Karpas-422 (cell line): Measurements from ENCODE around the gene CMTM2. TPM values are rescaled to one million over a fixed set of nuclear protein-coding genes. Genes with fewer than 3 reads are reported as not detected.

ENCODE experiments used
- DNase-seq: peaks from one replicate; pipeline ENCODE4 v3.0.0-alpha.2; 2015
- H2AFZ ChIP-seq: fragments of 200-600 bp; sonication (generic); 2 replicates; pipeline ENCODE4 v1.6.1; 2014; ENCODE audit warnings: antibody characterized with exemption, low read length, mixed read lengths
- H3K27ac ChIP-seq: fragments of 200-600 bp; sonication (generic); 2 replicates; pipeline ENCODE4 v1.5.1; 2014; ENCODE audit warnings: mild to moderate bottlenecking, low read length, moderate library complexity
- H3K27me3 ChIP-seq: fragments of 200-600 bp; sonication (generic); 2 replicates; pipeline ENCODE4 v1.6.1; 2014; ENCODE audit warnings: low read length, mixed read lengths
- H3K36me3 ChIP-seq: fragments of 200-600 bp; sonication (generic); 2 replicates; pipeline ENCODE4 v1.6.1; 2014; ENCODE audit warnings: low read length, mixed read lengths; ENCODE audit not compliant: insufficient read depth
- H3K4me1 ChIP-seq: fragments of 200-600 bp; sonication (generic); 2 replicates; pipeline ENCODE4 v1.6.1; 2014; ENCODE audit warnings: mild to moderate bottlenecking, low read length, mixed read lengths
- H3K4me2 ChIP-seq: fragments of 200-600 bp; sonication (generic); 2 replicates; pipeline ENCODE4 v1.6.1; 2014; ENCODE audit warnings: low read length, low read depth, mild to moderate bottlenecking; ENCODE audit not compliant: poor library complexity, severe bottlenecking
- H3K4me3 ChIP-seq: fragments of 200-600 bp; sonication (generic); 2 replicates; pipeline ENCODE4 v1.5.1; 2014; ENCODE audit warnings: mild to moderate bottlenecking, antibody characterized with exemption, low read length, mixed read lengths
- H3K79me2 ChIP-seq: fragments of 200-600 bp; sonication (generic); 2 replicates; pipeline ENCODE4 v1.6.1; 2014; ENCODE audit warnings: mild to moderate bottlenecking, low read length, mixed read lengths
- H3K9ac ChIP-seq: fragments of 200-600 bp; sonication (generic); 2 replicates; pipeline ENCODE4 v1.6.0; 2014; ENCODE audit warnings: low read length
- H3K9me2 ChIP-seq: fragments of 200-600 bp; sonication (generic), shearing (Covaris generic); replicated peaks from 2 replicates; pipeline ENCODE4 v1.6.0; 2014; ENCODE audit warnings: mild to moderate bottlenecking, low read length, moderate library complexity; ENCODE audit not compliant: insufficient read depth
- H3K9me3 ChIP-seq: fragments of 300-700, 200-600 bp; sonication (generic); 2 replicates; pipeline ENCODE4 v1.6.1; 2014; ENCODE audit warnings: low read length, mixed read lengths
- H4K20me1 ChIP-seq: fragments of 200-600 bp; sonication (generic); 2 replicates; pipeline ENCODE4 v1.6.1; 2014; ENCODE audit warnings: mild to moderate bottlenecking, antibody characterized with exemption, low read length, low read depth; ENCODE audit not compliant: insufficient read depth
- total RNA-seq: library from RNA; depleted of rRNA; stranded (reverse); fragments of >200 nt; shearing (Covaris generic); gene quantifications from 2 replicates; pipeline ENCODE4 v1.2.3, GENCODE V29; 2014; ENCODE audit warnings: low replicate concordance

CMTM2 gene
- total RNA-seq, 1 experiment from 2014 or later, result not detected

- Histone ChIP-seq H2AFZ (no peak overlapping the region), H3K9me2 (no peaks in the 10 kb centered on the region), H3K4me2 (no peak overlapping the region), H3K4me1 (peaks cover 18% of the 10 kb centered on the region), H3K9ac (no peak overlapping the region), H3K79me2 (no peaks in the 10 kb centered on the region), H3K9me3 (no peaks in the 10 kb centered on the region), H3K27ac (no peak overlapping the region), H3K27me3 (no peaks in the 10 kb centered on the region), H3K4me3 (no peak overlapping the region), H4K20me1 (no peaks in the 10 kb centered on the region), H3K36me3 (no peaks in the 10 kb centered on the region)
- no peak for DNase-seq
Observed at GRCh38 chr16:66541388-66542355, 37.6 kb upstream of the CMTM2 start.

- no peak overlapping the region for H2AFZ ChIP-seq
Observed at GRCh38 chr16:66542396-66542795, 36.9 kb upstream of the CMTM2 start.

GRCh38 chr16:66543541-66543940 lies 35.7 kb upstream of the CMTM2 start:
- Histone ChIP-seq H3K27ac (no peak overlapping the region), H2AFZ (no peak overlapping the region), H3K9ac (no peak overlapping the region), H3K4me2 (no peak overlapping the region), H3K79me2 (no peaks in the 10 kb centered on the region), H3K4me1 (peaks cover 28% of the 10 kb centered on the region), H3K4me3 (no peak overlapping the region), H3K9me2 (no peaks in the 10 kb centered on the region), H4K20me1 (no peaks in the 10 kb centered on the region), H3K36me3 (no peaks in the 10 kb centered on the region), H3K27me3 (no peaks in the 10 kb centered on the region), H3K9me3 (no peaks in the 10 kb centered on the region)
- no peak for DNase-seq

More at GRCh38 chr16:66542396-66542795, 36.9 kb upstream of the CMTM2 start:
- H3K4me1 ChIP-seq, result peaks cover 25% of the 10 kb centered on the region
- no peaks in the 10 kb centered on the region for H3K36me3 ChIP-seq
- H3K9ac ChIP-seq, result no peak overlapping the region
- no peaks in the 10 kb centered on the region for H3K79me2 ChIP-seq
- H3K4me3 ChIP-seq, result no peak overlapping the region
- no peak overlapping the region for H3K4me2 ChIP-seq
- no peak overlapping the region for H3K27ac ChIP-seq
- no peaks in the 10 kb centered on the region for H3K9me3 ChIP-seq
- no peaks in the 10 kb centered on the region for H3K27me3 ChIP-seq
- H4K20me1 ChIP-seq, result no peaks in the 10 kb centered on the region
- no peak for DNase-seq
- H3K9me2 ChIP-seq, result no peaks in the 10 kb centered on the region

GRCh38 chr16:66544016-66544757 lies 35.1 kb upstream of the CMTM2 start:
- H3K9ac ChIP-seq, result no peak overlapping the region
- H3K36me3 ChIP-seq, result no peaks in the 10 kb centered on the region
- no peaks in the 10 kb centered on the region for H3K9me2 ChIP-seq
- peaks cover 32% of the 10 kb centered on the region for H3K4me1 ChIP-seq
- no peaks in the 10 kb centered on the region for H3K79me2 ChIP-seq
- no peaks in the 10 kb centered on the region for H3K27me3 ChIP-seq
- H4K20me1 ChIP-seq, result no peaks in the 10 kb centered on the region
- no peak for DNase-seq
- no peak overlapping the region for H3K4me2 ChIP-seq
- H3K9me3 ChIP-seq, result no peaks in the 10 kb centered on the region
- H2AFZ ChIP-seq, result no peak overlapping the region
- no peak overlapping the region for H3K27ac ChIP-seq
- H3K4me3 ChIP-seq, result no peak overlapping the region

GRCh38 chr16:66547101-66547989 lies 31.9 kb upstream of the CMTM2 start:
- Histone ChIP-seq H3K27ac (no peak overlapping the region), H3K27me3 (no peaks in the 10 kb centered on the region), H3K79me2 (no peaks in the 10 kb centered on the region), H2AFZ (no peak overlapping the region), H4K20me1 (no peaks in the 10 kb centered on the region), H3K9ac (no peak overlapping the region), H3K36me3 (no peaks in the 10 kb centered on the region), H3K9me3 (no peaks in the 10 kb centered on the region), H3K4me3 (no peak overlapping the region), H3K4me2 (peak overlapping the region; percentile 40), H3K4me1 (peaks cover 57% of the 10 kb centered on the region), H3K9me2 (no peaks in the 10 kb centered on the region)
- DNase-seq, result no peak

- H3K27ac ChIP-seq, result no peak overlapping the region
- H3K4me1 ChIP-seq, result peaks cover 64% of the 10 kb centered on the region
- H3K27me3 ChIP-seq, result no peaks in the 10 kb centered on the region
- H3K36me3 ChIP-seq, result no peaks in the 10 kb centered on the region
- no peak for DNase-seq
- H3K79me2 ChIP-seq, result peaks cover 4% of the 10 kb centered on the region
- no peak overlapping the region for H3K4me2 ChIP-seq
- no peaks in the 10 kb centered on the region for H4K20me1 ChIP-seq
- H3K9me3 ChIP-seq, result no peaks in the 10 kb centered on the region
- H3K9me2 ChIP-seq, result no peaks in the 10 kb centered on the region
- no peak overlapping the region for H3K4me3 ChIP-seq
- no peak overlapping the region for H3K9ac ChIP-seq
- H2AFZ ChIP-seq, result no peak overlapping the region
Observed at GRCh38 chr16:66548068-66548467, 31.2 kb upstream of the CMTM2 start.

- no peaks in the 10 kb centered on the region for H4K20me1 ChIP-seq
- H3K36me3 ChIP-seq, result no peaks in the 10 kb centered on the region
- H3K9ac ChIP-seq, result peak overlapping the region; percentile 81
- peaks cover 69% of the 10 kb centered on the region for H3K4me1 ChIP-seq
- no peaks in the 10 kb centered on the region for H3K9me2 ChIP-seq
- peak overlapping the region; percentile 95 for H3K4me2 ChIP-seq
- no peaks in the 10 kb centered on the region for H3K9me3 ChIP-seq
- H3K4me3 ChIP-seq, result peak overlapping the region; percentile 81; the same call in 1 of the 2 replicates
- H3K79me2 ChIP-seq, result peaks cover 12% of the 10 kb centered on the region
- no peak overlapping the region for H3K27ac ChIP-seq
- peak overlapping the region; percentile 89 for H2AFZ ChIP-seq
- H3K27me3 ChIP-seq, result no peaks in the 10 kb centered on the region
- no peak for DNase-seq
Observed at GRCh38 chr16:66548868-66549267, 30.4 kb upstream of the CMTM2 start.
